ENCODE results near the gene DENND1A. TPM values are rescaled to one million over a fixed set of nuclear protein-coding genes. Genes with fewer than 3 reads are reported as not detected.
A peak's percentile ranks its signal among the peaks of the same experiment; 100 is the strongest.
"Not testable (repeated sequence)": the region's sequence is repeated elsewhere in the genome, so short reads cannot be mapped to it uniquely, and the experiment has no call there.

Gene DENND1A
- total RNA-seq, 1 experiment from 2014 or later, result 50.1 TPM

GRCh38 chr9:123739387-123739786 is 190.5 kb downstream of the DENND1A start:
- Histone ChIP-seq H3K4me2 (ENCODE audit: low read depth, low read length, poor library complexity, severe bottlenecking) (no peak overlapping the region), H3K9me3 (ENCODE audit: low read length) (no peaks in the 10 kb centered on the region), H3K36me3 (ENCODE audit: insufficient read depth, low read length) (no peaks in the 10 kb centered on the region), H2AFZ (ENCODE audit: low read length) (no peak overlapping the region), H3K79me2 (ENCODE audit: low read length) (no peaks in the 10 kb centered on the region), H3K27ac (ENCODE audit: low read length) (no peak overlapping the region), H3K9ac (ENCODE audit: low read length) (no peak overlapping the region), H4K20me1 (ENCODE audit: insufficient read depth, low read depth, low read length) (0 out of 2 replicates have a peak, but pooled peaks cover 4% of the 10 kb centered on the region), H3K4me3 (ENCODE audit: low read length) (no peak overlapping the region), H3K9me2 (replicated peaks; ENCODE audit: insufficient read depth, low read length) (no peaks in the 10 kb centered on the region), H3K27me3 (ENCODE audit: low read length) (no peaks in the 10 kb centered on the region), H3K4me1 (ENCODE audit: low read length) (peaks cover 2% of the 10 kb centered on the region)
- no peak for DNase-seq

- no peak for DNase-seq
- peaks cover 7% of the 10 kb centered on the region for H3K4me1 ChIP-seq (ENCODE audit: low read length)
- no peaks in the 10 kb centered on the region for H3K79me2 ChIP-seq (ENCODE audit: low read length)
- no peaks in the 10 kb centered on the region for H3K36me3 ChIP-seq (ENCODE audit: insufficient read depth, low read length)
- no peak overlapping the region for H2AFZ ChIP-seq (ENCODE audit: low read length)
- H3K9me2 ChIP-seq (replicated peaks; ENCODE audit: insufficient read depth, low read length), result no peaks in the 10 kb centered on the region
- H3K9me3 ChIP-seq (ENCODE audit: low read length), result no peaks in the 10 kb centered on the region
- H3K27me3 ChIP-seq (ENCODE audit: low read length), result no peaks in the 10 kb centered on the region
- no peak overlapping the region for H3K9ac ChIP-seq (ENCODE audit: low read length)
- H4K20me1 ChIP-seq (ENCODE audit: insufficient read depth, low read depth, low read length), result 0 out of 2 replicates have a peak, but pooled peaks cover 4% of the 10 kb centered on the region
- H3K27ac ChIP-seq (ENCODE audit: low read length), result no peak overlapping the region
- H3K4me3 ChIP-seq (ENCODE audit: low read length), result no peak overlapping the region
- H3K4me2 ChIP-seq (ENCODE audit: low read depth, low read length, poor library complexity, severe bottlenecking), result no peak overlapping the region
Observed at GRCh38 chr9:123738648-123739047, 191.3 kb downstream of the DENND1A start.

- Histone ChIP-seq H4K20me1 (ENCODE audit: insufficient read depth, low read depth, low read length) (0 out of 2 replicates have a peak, but pooled peaks cover 4% of the 10 kb centered on the region), H3K9me3 (ENCODE audit: low read length) (no peaks in the 10 kb centered on the region), H3K36me3 (ENCODE audit: insufficient read depth, low read length) (no peaks in the 10 kb centered on the region), H3K27me3 (ENCODE audit: low read length) (no peaks in the 10 kb centered on the region), H3K9ac (ENCODE audit: low read length) (no peak overlapping the region), H2AFZ (ENCODE audit: low read length) (no peak overlapping the region), H3K4me2 (ENCODE audit: low read depth, low read length, poor library complexity, severe bottlenecking) (no peak overlapping the region), H3K4me3 (ENCODE audit: low read length) (no peak overlapping the region), H3K27ac (ENCODE audit: low read length) (no peak overlapping the region), H3K4me1 (ENCODE audit: low read length) (peaks cover 7% of the 10 kb centered on the region), H3K79me2 (ENCODE audit: low read length) (no peaks in the 10 kb centered on the region), H3K9me2 (replicated peaks; ENCODE audit: insufficient read depth, low read length) (no peaks in the 10 kb centered on the region)
- no peak for DNase-seq
Observed at GRCh38 chr9:123735376-123735775, 194.6 kb downstream of the DENND1A start.

GRCh38 chr9:123728571-123728970 is 201.4 kb downstream of the DENND1A start:
- not testable (repeated sequence) for H3K79me2 ChIP-seq (ENCODE audit: low read length); H4K20me1 ChIP-seq (ENCODE audit: insufficient read depth, low read depth, low read length)

GRCh38 chr9:123727332-123727731 is 202.6 kb downstream of the DENND1A start:
- Histone ChIP-seq H2AFZ (ENCODE audit: low read length) (no peak overlapping the region), H3K79me2 (ENCODE audit: low read length) (no peaks in the 10 kb centered on the region; the same call in 1 of the 2 replicates)

More at GRCh38 chr9:123728571-123728970, 201.4 kb downstream of the DENND1A start:
- not testable (repeated sequence) for H3K27ac ChIP-seq (ENCODE audit: low read length); H3K27me3 ChIP-seq (ENCODE audit: low read length); H3K9me2 ChIP-seq (replicated peaks; ENCODE audit: insufficient read depth, low read length); H2AFZ ChIP-seq (ENCODE audit: low read length); H3K4me2 ChIP-seq (ENCODE audit: low read depth, low read length, poor library complexity, severe bottlenecking); DNase-seq; H3K36me3 ChIP-seq (ENCODE audit: insufficient read depth, low read length); H3K9me3 ChIP-seq (ENCODE audit: low read length); H3K4me3 ChIP-seq (ENCODE audit: low read length); H3K9ac ChIP-seq (ENCODE audit: low read length); H3K4me1 ChIP-seq (ENCODE audit: low read length)

GRCh38 chr9:123725389-123725788 is 204.5 kb downstream of the DENND1A start:
- Histone ChIP-seq H3K27ac (ENCODE audit: low read length) (no peak overlapping the region), H3K4me3 (ENCODE audit: low read length) (no peak overlapping the region), H3K9me2 (replicated peaks; ENCODE audit: insufficient read depth, low read length) (no peaks in the 10 kb centered on the region), H2AFZ (ENCODE audit: low read length) (no peak overlapping the region), H3K9ac (ENCODE audit: low read length) (no peak overlapping the region), H3K4me1 (ENCODE audit: low read length) (peaks cover 5% of the 10 kb centered on the region), H3K9me3 (ENCODE audit: low read length) (peaks cover 3% of the 10 kb centered on the region; the same call in 1 of the 2 replicates), H3K27me3 (ENCODE audit: low read length) (no peaks in the 10 kb centered on the region), H3K4me2 (ENCODE audit: low read depth, low read length, poor library complexity, severe bottlenecking) (no peak overlapping the region), H3K36me3 (ENCODE audit: insufficient read depth, low read length) (0 out of 2 replicates have a peak, but pooled peaks cover 4% of the 10 kb centered on the region), H4K20me1 (ENCODE audit: insufficient read depth, low read depth, low read length) (no peaks in the 10 kb centered on the region), H3K79me2 (ENCODE audit: low read length) (no peaks in the 10 kb centered on the region; the same call in 1 of the 2 replicates)
- DNase-seq, result no peak

More at GRCh38 chr9:123727332-123727731, 202.6 kb downstream of the DENND1A start:
- no peak for DNase-seq
- Histone ChIP-seq H3K9ac (ENCODE audit: low read length) (no peak overlapping the region), H3K9me2 (replicated peaks; ENCODE audit: insufficient read depth, low read length) (no peaks in the 10 kb centered on the region), H3K36me3 (ENCODE audit: insufficient read depth, low read length) (0 out of 2 replicates have a peak, but pooled peaks cover 4% of the 10 kb centered on the region), H3K27me3 (ENCODE audit: low read length) (no peaks in the 10 kb centered on the region), H4K20me1 (ENCODE audit: insufficient read depth, low read depth, low read length) (no peaks in the 10 kb centered on the region), H3K4me3 (ENCODE audit: low read length) (no peak overlapping the region), H3K9me3 (ENCODE audit: low read length) (peaks cover 3% of the 10 kb centered on the region; the same call in 1 of the 2 replicates), H3K4me1 (ENCODE audit: low read length) (no peaks in the 10 kb centered on the region), H3K4me2 (ENCODE audit: low read depth, low read length, poor library complexity, severe bottlenecking) (no peak overlapping the region), H3K27ac (ENCODE audit: low read length) (no peak overlapping the region)

GRCh38 chr9:123724211-123724796 is 205.6 kb downstream of the DENND1A start:
- H2AFZ ChIP-seq (ENCODE audit: low read length), result no peak overlapping the region
- no peaks in the 10 kb centered on the region for H4K20me1 ChIP-seq (ENCODE audit: insufficient read depth, low read depth, low read length)
- no peak overlapping the region for H3K9ac ChIP-seq (ENCODE audit: low read length)
- no peak overlapping the region for H3K4me3 ChIP-seq (ENCODE audit: low read length)
- H3K36me3 ChIP-seq (ENCODE audit: insufficient read depth, low read length), result 0 out of 2 replicates have a peak, but pooled peaks cover 4% of the 10 kb centered on the region
- no peaks in the 10 kb centered on the region for H3K27me3 ChIP-seq (ENCODE audit: low read length)
- no peak overlapping the region for H3K27ac ChIP-seq (ENCODE audit: low read length)
- peaks cover 3% of the 10 kb centered on the region; the same call in 1 of the 2 replicates for H3K9me3 ChIP-seq (ENCODE audit: low read length)
- peak; percentile 42 for DNase-seq
- no peaks in the 10 kb centered on the region for H3K9me2 ChIP-seq (replicated peaks; ENCODE audit: insufficient read depth, low read length)
- no peaks in the 10 kb centered on the region; the same call in 1 of the 2 replicates for H3K79me2 ChIP-seq (ENCODE audit: low read length)
- peaks cover 6% of the 10 kb centered on the region for H3K4me1 ChIP-seq (ENCODE audit: low read length)
- H3K4me2 ChIP-seq (ENCODE audit: low read depth, low read length, poor library complexity, severe bottlenecking), result no peak overlapping the region

GRCh38 chr9:123723135-123723875 is 206.6 kb downstream of the DENND1A start:
- H3K4me3 ChIP-seq (ENCODE audit: low read length), result no peak overlapping the region
- DNase-seq, result no peak
- peaks cover 3% of the 10 kb centered on the region; the same call in 1 of the 2 replicates for H3K9me3 ChIP-seq (ENCODE audit: low read length)
- no peaks in the 10 kb centered on the region for H3K9me2 ChIP-seq (replicated peaks; ENCODE audit: insufficient read depth, low read length)
- 0 out of 2 replicates have a peak, but pooled peaks cover 4% of the 10 kb centered on the region for H3K36me3 ChIP-seq (ENCODE audit: insufficient read depth, low read length)
- no peaks in the 10 kb centered on the region for H3K79me2 ChIP-seq (ENCODE audit: low read length)
- no peak overlapping the region for H3K4me2 ChIP-seq (ENCODE audit: low read depth, low read length, poor library complexity, severe bottlenecking)
- peaks cover 6% of the 10 kb centered on the region for H3K4me1 ChIP-seq (ENCODE audit: low read length)
- no peak overlapping the region for H3K27ac ChIP-seq (ENCODE audit: low read length)
- no peaks in the 10 kb centered on the region for H3K27me3 ChIP-seq (ENCODE audit: low read length)
- H4K20me1 ChIP-seq (ENCODE audit: insufficient read depth, low read depth, low read length), result no peaks in the 10 kb centered on the region
- H2AFZ ChIP-seq (ENCODE audit: low read length), result no peak overlapping the region
- H3K9ac ChIP-seq (ENCODE audit: low read length), result no peak overlapping the region

Measured in Karpas-422 (cell line).